Fibroblast of skin of left quadriceps (primary cell): Measurements from ENCODE around the gene COL4A3.
"Not testable (repeated sequence)": the region's sequence is repeated elsewhere in the genome, so short reads cannot be mapped to it uniquely, and the experiment has no call there.

Experiments
- DNase-seq, 2 experiments: peaks; one replicate each; pipeline ENCODE4 v3.0.0-alpha.2; 2013; ENCODE audit warnings: low read depth in 2 of 2

Gene COL4A3

DNA sequence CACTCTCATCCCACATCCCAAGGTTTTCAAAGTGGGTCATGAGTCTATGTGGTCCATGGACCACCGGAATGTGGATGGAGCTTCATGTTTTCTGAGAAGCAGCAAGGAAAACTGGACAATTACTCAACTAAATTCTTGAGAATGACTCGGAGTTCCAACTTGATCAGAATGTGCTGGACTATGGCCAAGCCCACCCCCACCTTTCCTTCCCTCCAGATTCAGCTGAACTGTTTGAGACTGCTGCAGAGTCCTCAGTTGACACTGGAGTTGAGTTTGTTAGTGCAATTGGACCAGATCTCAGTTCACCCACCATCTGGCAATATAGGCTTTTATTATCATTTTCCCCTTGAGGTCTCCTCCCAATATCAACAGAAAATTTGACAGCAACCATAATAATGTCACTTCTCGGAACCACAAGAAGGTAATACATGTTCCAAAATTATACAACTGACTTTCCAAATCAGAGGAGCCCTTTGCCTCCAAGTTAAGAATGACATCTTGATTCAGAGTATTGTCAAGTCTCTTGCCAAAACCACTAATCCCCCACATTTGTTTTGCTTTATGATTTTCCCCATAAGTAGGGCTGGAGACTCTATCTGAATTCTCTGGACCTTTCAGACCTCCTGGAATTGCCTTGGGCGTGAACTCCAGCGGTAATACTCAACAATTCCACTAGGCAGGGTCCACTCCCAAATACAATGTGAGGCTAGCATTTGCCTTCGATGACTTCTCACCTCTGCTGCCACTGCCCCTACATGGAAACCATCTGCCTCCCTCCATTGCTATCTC is 9.2 kb upstream of the COL4A3 start:
- peak; percentile 75 to 78 for DNase-seq

DNA sequence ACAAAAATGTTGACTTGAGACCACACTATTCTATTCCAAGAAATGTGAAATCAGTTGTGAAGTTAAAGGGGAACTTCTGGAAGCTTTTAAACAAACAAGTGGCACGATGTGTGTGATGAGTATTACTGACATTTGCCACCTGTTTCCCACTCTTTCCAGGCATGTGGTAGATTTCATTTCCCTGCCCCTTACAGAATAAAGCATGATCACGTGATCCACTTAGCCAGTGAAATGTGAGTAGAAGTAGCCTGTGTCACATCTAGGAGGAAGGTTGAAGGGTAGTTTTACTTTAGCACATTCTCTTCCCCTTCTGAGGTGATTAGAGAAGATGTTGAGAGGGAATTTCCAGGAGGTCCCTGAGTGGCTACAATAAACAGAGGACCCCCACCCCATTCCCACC is 4.3 kb upstream of the COL4A3 start:
- DNase-seq = no peak

DNA sequence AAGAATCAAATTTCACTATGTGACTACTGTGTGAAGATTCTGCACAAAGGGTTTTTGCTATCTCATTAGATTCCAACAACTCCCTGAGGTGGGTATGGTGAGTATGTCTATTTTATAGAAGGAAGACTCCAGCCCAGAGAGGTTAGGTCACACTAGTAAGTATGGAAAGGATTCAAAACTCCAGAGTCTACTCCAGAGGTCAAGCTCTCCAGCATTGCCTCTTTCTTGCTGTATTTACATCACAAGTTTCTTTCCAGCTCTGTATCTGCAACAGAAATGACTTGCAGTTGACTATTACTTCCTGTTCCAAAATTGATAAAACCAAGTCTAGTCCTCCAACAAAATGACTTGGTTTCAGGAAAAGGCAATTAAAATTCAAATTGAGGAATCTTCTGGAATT is 2.5 kb upstream of the COL4A3 start:
- no peak for DNase-seq

DNA sequence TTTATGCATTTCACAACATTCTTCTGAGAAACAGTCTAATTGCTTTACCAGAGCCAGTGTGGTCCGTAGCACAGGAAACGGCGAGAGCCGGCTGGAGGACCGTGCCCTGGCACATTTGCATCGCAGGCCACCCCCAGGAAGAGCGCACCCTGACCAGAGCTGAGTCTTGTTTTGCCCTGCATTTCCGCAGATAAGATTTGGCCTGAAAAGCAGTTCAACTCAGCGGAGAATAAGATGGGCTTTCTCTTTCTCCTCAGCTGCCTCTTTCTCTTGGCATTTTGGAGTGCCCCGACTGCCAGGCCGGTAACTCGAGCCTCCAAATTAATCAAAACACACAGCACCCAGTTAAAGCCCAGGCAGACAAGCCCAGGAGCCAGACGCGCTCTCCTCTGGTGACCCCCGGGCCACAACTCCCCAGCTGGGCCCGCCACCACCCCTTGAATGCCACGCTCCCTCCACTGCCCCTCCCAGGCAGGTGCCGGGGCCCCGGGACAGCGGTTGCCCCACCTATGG is 883 bp upstream of the COL4A3 start:
- DNase-seq = no peak

DNA sequence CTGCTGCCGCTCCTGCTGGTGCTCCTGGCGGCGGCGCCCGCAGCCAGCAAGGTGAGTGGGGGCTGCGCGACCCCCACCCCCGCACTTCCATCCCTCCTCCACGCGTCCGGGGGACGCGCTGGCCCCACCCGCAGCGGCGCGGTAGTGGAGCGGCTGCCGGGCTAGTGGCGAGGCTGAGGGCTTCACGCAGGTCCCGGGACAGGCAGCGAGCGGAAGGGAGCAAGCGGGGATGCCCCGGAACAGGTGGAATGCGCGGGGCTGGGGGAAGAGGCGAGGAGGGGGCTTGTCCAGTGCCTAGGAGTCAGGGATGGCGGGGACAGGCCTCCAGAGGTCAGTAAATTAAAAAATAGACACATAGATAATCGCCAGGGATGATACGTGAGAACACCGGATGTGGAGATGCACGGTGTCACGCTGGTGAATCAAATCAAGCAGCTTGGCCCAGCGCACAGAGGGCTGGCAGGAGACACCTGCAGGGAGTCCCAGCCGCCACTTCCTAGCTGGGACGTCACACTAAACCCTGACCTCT is 403 bp downstream of the COL4A3 start:
- DNase-seq = no peak

DNA sequence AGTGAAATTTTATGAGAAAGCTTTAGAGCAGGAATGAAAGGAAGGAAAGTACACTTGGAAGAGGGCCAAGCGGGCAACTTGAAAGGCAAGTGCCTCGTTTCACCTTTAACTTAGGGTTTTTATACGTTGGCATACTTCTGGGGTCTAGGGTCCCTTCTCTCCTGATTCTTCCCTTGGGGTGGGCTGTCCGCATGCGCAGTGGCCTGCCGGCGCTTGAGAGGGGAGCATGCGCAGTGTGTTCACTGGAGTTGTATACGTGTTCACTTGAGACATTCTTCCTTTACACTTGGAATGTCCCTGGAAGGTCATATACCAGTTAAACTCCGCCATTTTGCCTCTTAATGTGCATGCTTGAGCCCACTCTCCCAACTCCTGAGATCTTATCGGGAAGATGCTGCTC is 7.4 kb downstream of the COL4A3 start:
- not testable (repeated sequence) for DNase-seq

DNA sequence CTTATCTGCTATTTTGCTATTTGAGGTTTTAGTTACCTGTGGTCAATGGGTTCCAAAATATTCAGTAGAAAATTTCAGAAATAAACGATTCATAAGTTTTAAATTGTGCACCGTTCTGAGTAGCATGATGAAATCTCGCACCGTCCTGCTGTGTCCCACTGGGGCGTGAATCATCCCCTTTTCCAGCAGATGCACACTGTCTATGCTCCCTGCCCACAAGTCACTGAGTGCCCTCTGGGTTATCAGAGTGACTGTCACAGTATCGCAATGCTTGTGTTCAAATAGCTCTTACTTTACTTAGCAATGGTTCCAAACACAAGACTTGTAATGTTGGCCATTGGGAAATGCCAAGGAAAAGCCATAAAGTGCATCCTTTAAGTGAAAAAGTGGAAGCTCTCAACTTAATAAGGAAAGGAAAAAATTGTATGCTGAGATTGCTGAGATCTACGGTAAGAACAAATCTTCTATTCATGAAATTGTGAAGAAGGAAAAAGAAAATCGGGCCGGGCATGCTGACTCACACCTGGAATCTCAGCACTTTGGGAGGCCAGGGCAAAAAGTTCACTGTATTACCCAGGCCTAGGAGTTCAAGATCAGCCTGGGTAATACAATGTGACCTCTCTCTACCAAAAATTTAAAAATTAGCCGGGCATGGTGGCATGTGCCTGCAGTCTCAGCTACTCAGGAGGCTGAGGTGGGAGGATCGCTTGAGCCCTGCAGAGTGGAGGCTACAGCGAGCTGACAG is 13.3 kb downstream of the COL4A3 start:
- no peak for DNase-seq

DNA sequence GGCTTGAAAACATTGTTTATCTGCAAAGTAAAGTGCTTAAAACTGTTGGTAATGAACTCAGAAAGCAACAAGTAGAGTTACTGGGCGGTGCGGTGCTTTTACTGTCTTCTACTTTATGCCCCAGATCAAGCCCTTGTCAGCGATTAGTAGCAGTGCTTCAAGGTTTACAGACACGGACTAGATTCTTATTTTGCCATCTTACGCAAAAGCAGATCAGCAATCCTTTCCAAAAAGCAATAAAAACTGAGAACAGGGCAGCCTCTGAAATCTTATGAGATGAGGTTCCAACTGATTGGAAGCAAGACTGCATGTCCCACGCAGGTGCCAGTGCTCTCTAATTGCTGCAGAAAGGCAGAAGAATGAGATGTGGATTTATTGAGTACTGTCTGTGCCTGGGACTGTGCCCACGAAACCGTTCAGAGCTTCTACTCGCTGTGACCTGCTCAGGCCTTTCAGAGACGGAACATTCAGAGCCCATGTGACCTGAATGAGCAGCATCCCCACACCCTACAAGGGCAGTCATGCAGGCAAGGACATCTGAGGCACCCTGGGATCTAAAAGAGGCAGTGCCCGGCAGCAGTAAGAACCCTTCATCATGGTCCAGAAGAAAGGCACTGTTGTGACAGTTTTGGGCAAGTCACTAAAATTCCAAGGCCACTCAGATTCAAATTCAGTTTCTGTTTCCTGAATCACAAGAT is 15.7 kb downstream of the COL4A3 start:
- no peak for DNase-seq

DNA sequence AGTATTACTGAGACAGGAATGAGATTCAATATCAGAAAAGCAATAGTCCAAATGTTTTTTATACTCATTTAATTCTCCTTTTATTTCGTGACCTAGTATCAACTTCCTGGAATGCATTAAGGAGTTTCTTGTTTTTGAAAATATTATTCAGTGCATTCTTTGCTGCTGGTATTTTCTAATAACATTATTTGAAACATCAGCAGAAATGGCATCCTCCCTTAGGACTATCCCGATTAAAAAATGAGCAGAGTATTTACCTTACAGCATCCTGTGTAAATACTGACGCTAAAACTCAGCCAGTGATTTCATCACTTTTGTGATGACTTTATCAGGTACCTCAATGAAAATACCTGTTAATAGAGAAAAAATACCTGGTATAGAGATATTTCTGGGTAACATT is 16.3 kb downstream of the COL4A3 start:
- DNase-seq = no peak

DNA sequence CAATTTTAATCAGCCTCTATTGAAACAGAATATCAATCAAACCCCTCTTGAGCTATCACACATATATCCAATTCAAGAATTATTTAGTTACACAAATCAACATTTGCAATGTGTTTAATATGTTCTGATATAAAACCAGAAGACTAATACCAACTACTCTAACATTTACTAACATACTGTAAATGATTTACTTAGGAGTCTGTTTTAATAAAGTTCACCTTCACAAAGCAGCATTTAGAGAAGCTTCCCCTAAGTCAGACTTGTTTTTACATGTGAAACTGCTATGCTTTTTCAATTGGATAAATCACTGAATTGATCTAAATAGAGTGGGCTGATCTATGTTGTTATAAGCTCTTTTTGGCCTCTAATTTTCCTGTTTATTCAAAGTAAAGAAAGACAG is 18.3 kb downstream of the COL4A3 start:
- DNase-seq = no peak

DNA sequence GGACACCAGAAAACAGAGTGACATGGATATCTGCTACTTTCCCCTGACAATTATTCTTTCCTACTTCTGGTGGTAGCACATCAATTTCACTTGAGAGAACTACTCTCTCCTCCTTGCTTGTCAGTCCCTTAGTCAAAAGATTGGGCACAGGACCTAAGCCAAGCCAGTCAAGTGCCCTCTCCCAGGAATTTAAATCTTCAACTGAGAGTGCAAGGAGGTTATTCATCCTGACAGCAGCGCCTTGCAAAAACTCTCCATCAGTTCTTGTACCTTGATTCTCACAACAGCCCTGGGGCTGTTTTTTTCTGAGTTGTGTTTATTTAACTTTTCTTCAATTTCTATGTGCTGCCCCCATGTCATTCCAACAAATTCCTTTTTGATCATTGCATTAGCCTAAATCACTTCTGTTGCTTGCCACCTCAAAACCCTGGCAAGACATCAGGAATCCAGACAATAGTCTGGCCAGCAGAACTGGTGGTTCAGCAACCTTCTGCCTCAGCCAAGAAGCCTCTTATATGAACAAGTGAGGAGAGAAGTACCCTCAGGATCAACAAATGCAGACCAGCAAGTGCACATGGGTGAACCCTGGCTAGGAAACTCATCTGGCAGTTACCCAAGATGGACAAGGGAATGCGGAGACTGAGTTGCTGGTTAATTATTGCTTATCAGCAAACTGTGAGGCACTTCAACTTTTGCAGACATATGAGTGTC is 19.4 kb downstream of the COL4A3 start:
- DNase-seq = no peak

DNA sequence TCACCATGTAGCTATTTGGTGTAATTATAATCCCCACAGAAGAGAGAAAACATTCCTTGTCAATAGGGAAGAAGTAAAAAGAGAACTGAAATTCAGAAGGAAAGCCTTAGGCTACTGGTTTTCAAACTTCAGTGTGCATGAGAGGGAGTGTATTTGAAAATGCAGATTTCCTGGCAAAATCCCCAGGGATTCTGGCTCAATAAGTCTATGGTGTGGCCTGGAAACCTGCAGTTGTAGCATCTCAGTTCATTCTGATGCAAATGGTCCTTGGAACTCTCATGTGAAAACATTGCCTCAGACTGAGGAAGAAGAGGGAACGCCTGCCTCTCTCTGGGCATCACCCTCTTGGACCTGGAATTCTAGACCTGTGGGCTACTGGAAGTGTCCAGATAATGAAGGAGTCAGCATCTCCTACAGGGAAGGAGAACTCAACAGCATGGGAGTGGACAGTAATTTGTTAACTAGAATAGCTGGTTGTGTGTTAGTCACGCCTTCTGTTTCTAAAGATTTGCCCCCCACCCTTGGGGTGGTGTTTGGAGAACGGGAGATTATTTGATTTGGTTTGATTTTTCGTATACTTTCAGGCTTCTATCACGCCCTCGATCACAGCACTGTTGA is 21.3 kb downstream of the COL4A3 start:
- no peak for DNase-seq

DNA sequence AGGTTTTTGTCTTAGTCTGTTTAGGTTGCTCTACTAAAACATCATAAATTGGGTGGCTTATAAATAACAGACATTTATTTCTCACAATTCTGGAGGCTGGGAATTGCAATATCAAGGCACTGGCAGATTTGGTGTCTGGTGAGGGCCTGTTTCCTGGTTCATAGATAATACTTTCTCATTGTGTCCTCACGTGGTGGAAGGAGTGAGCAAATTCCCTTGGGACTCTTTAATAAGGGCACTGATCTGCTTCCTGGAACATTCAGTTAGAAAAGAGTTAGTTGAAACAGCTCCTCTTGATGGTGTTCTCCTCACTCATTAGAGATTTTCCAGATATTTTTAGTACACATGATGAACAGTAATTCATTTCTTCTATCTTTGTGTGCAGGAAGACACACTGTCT is 22.3 kb downstream of the COL4A3 start:
- no peak for DNase-seq

DNA sequence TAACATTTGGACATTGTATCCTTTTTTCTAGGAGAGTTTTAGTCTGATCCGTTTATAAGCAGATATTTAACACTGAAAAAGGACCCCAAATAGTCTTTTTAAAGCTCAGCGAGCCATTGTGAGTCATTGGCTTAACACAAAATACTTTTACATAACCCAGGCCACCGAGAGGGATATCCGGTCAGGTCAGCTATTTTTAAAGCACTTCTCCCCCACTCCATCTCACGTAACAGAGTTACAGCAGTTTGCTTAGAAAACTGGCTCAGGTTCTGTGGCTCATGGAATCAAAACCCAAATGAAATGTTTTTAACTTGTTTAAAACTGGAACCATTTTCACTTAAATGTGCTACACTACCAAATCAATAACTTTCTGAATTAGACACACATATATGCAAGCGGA is 23.9 kb downstream of the COL4A3 start:
- peak in 1 of 2 experiments; percentile 2 for DNase-seq

DNA sequence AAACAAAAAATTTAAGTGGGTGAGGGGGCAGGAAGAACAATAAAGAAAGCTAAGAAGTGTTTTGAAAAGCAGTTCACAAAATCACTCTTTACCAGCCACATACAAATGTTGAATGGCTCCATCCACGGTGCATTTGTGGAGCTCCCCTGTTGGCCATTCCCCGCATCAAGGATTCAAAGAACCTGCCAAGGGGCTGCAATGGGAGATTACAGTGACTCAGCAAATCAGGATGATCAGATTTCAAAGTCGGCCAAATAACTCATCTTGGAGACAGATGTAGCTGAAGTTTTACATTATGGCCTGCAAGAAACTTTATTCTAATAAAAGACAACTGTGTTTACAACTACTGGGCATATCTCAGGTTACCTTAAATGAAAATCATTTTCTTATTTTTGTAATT is 26.9 kb downstream of the COL4A3 start:
- peak; percentile 23 to 25 for DNase-seq

DNA sequence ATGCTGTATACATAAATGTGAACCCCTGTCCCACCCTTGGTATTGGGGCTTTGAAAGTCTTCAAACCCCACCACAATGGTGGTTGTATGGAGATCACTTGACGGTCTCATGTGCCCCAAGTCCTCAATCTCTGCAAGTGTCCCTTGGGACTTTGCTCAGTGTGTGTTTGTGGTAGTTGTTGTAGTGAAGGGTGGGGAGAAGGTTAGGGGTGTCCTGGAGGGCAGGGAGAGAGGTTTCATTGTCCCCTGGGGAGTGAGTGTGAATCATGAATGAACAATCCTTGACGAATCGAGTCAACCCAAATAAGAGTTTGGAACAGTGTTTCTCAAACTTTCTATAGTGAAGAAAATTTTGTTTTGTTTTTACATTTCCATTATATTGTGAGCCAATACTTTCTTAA is 28.1 kb downstream of the COL4A3 start:
- DNase-seq = no peak

DNA sequence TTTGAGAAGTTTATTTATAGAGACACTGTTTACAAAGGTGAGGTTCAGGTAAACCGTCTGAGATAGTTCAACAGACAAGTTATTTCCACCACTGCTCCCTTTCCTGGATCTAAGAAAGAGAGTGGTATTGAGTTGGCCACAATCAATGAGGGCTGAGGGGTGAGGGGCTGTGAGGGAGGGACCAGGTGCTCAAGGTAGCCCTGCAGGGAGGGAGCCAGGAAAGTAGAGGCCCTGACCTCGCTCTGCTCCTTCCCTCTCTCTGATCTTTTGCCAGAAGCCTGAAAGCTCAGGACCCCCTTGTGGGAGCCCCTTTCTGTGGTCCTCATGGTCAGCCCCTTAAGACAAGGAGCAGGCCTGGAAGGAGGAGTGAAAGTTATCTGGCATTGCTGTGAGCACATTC is 29.8 kb downstream of the COL4A3 start:
- no peak for DNase-seq

DNA sequence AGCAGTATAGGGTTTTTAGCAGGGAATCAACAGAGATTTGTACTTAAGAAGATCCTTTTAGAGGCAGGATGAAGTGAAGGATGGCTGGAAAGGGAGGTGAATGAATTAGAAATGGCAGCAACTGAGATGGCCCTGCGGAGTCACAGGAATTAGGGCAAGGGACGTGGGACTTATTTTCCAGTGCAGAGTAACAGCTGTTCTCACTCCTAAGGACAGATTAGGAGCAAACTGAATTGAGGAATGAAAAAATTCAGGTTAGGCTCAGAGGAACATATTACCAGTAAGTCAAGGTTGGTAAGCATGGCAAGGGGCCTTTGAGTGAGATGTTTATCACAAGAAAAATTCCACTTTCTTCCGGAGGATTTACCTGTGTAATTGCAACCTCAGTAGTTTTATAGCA is 34.4 kb downstream of the COL4A3 start:
- DNase-seq = no peak

DNA sequence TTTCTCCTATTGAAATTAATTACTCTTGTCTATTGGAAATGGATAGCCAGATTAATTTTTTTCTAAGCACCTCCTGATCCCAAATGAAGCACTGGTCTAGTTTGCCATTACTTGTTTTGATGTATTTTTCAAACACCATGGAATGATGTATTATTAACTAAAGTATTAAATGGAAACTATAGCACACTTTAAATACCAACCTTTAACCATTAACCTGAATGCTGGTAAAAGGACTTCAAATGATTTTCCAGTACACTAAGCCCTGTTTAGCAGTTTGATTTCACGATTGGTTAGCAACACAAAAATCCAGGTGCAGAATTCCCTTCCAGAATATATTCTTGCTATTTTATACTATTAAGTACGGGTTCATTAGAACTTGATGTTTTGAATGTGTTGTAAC is 37.3 kb downstream of the COL4A3 start:
- DNase-seq = no peak

DNA sequence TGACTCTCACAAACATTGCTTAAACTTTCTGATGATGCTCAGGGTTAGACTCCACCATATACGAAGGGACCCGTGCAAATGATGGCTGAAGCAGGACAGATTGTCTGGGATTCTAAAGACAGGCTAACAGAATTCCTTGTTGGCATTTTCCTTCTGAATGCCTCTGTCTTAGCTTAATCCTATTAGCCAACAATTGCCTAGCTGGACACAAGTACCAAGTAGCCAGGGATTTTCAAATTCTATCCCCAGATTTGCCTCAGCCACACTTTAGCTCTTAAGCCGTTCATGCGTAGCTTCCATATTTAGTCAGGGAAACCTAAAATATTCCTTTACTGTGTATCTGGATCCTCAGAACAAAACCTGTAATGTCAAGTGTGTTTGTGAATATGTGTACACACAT is 40.0 kb downstream of the COL4A3 start:
- no peak for DNase-seq

DNA sequence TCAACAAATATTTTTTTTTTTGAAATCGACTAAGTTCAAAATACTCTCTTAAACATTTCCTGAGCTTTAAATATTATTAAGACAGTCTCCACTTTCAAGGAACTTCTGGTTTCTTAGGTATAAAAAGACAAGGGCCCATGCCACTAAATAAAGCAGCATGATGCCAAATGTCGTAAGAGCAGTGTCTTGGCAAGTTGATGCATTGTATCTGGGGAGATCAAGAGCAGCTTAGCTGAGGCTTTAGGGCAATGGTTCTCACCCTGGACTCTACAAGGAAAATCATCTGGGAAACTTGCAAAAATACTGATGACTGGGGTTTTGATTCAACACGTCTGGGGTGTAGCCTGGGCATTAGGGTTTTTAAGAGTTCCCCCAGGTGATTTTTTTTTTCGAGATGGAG is 41.3 kb downstream of the COL4A3 start:
- DNase-seq = no peak
